GM12892 (cell line): ENCODE data around the gene RTL3.
"Not testable (repeated sequence)": the region's sequence is repeated elsewhere in the genome, so short reads cannot be mapped to it uniquely, and the experiment has no call there.

ENCODE experiments used
- DNase-seq: peaks from one replicate; pipeline ENCODE4 v3.0.0; 2011; ENCODE audit not compliant: insufficient read length
- FAIRE-seq: peaks from 2 replicates; lab custom pipeline; 2011; peaks lifted over from hg19 to GRCh38; lab: Jason Lieb, UNC
- POLR2A ChIP-seq: IDR thresholded peaks from 2 replicates; pipeline ENCODE4 v1.6.1; 2011; ENCODE audit warnings: low read depth, low read length, control low read depth
- POLR2AphosphoS5 ChIP-seq: IDR thresholded peaks from 2 replicates; pipeline ENCODE4 v1.6.1; 2011; ENCODE audit warnings: low read depth, low read length, control low read depth
- TAF1 ChIP-seq: IDR thresholded peaks from 2 replicates; pipeline ENCODE4 v1.6.1; 2011; ENCODE audit warnings: low read depth, mild to moderate bottlenecking, control low read depth, low read length, borderline replicate concordance

RTL3 gene

GRCh38 chrX:78655642-78656041 lies 3.5 kb downstream of the RTL3 start:
- no peak for DNase-seq
- no peak for TF ChIP-seq POLR2A
- TF ChIP-seq TAF1: no peak
- TF ChIP-seq POLR2AphosphoS5: no peak
- no peak for FAIRE-seq

GRCh38 chrX:78653118-78653822 lies 5.9 kb downstream of the RTL3 start:
- FAIRE-seq: peak; percentile 62
- TF ChIP-seq POLR2AphosphoS5 (no peak), POLR2A (no peak), TAF1 (no peak)
- DNase-seq: no peak

- TF ChIP-seq POLR2AphosphoS5 (no peak), TAF1 (no peak), POLR2A (no peak)
- DNase-seq (no peak), FAIRE-seq (peak; percentile 91)
Observed at GRCh38 chrX:78650906-78651437, 8.2 kb downstream of the RTL3 start.

GRCh38 chrX:78643874-78644273 lies 15.3 kb downstream of the RTL3 start:
- TF ChIP-seq POLR2AphosphoS5: no peak
- TF ChIP-seq POLR2A: no peak
- no peak for TF ChIP-seq TAF1
- FAIRE-seq: no peak
- no peak for DNase-seq

- DNase-seq (no peak), FAIRE-seq (no peak)
- TF ChIP-seq POLR2AphosphoS5 (no peak), POLR2A (no peak), TAF1 (no peak)
Observed at GRCh38 chrX:78643096-78643495, 16.0 kb downstream of the RTL3 start.

GRCh38 chrX:78636096-78636495 lies 23.0 kb downstream of the RTL3 start:
- not testable (repeated sequence) for FAIRE-seq, DNase-seq

GRCh38 chrX:78624962-78625909 lies 33.9 kb downstream of the RTL3 start:
- FAIRE-seq: no peak
- TF ChIP-seq POLR2AphosphoS5: no peak
- no peak for TF ChIP-seq POLR2A
- TF ChIP-seq TAF1: no peak
- no peak for DNase-seq

- DNase-seq (no peak), FAIRE-seq (no peak)
- no peak for TF ChIP-seq POLR2AphosphoS5
- no peak for TF ChIP-seq POLR2A
- no peak for TF ChIP-seq TAF1
Observed at GRCh38 chrX:78624426-78624825, 34.7 kb downstream of the RTL3 start.

- FAIRE-seq: no peak
Observed at GRCh38 chrX:78622831-78623230, 36.3 kb downstream of the RTL3 start.

GRCh38 chrX:78619834-78620233 lies 39.3 kb downstream of the RTL3 start:
- no peak for FAIRE-seq
- DNase-seq: no peak
- TF ChIP-seq TAF1: no peak
- no peak for TF ChIP-seq POLR2A
- no peak for TF ChIP-seq POLR2AphosphoS5

More at GRCh38 chrX:78622831-78623230, 36.3 kb downstream of the RTL3 start:
- DNase-seq: no peak
- no peak for TF ChIP-seq POLR2AphosphoS5
- TF ChIP-seq POLR2A: no peak
- TF ChIP-seq TAF1: no peak

GRCh38 chrX:78618987-78619386 lies 40.1 kb downstream of the RTL3 start:
- DNase-seq (no peak), FAIRE-seq (no peak)
- no peak for TF ChIP-seq POLR2A
- TF ChIP-seq TAF1: no peak
- TF ChIP-seq POLR2AphosphoS5: no peak

- FAIRE-seq (no peak), DNase-seq (no peak)
- TF ChIP-seq POLR2AphosphoS5 (no peak), TAF1 (no peak), POLR2A (no peak)
Observed at GRCh38 chrX:78614264-78614663, 44.9 kb downstream of the RTL3 start.
